ENCODE results near the gene GSG1L.

DNA sequence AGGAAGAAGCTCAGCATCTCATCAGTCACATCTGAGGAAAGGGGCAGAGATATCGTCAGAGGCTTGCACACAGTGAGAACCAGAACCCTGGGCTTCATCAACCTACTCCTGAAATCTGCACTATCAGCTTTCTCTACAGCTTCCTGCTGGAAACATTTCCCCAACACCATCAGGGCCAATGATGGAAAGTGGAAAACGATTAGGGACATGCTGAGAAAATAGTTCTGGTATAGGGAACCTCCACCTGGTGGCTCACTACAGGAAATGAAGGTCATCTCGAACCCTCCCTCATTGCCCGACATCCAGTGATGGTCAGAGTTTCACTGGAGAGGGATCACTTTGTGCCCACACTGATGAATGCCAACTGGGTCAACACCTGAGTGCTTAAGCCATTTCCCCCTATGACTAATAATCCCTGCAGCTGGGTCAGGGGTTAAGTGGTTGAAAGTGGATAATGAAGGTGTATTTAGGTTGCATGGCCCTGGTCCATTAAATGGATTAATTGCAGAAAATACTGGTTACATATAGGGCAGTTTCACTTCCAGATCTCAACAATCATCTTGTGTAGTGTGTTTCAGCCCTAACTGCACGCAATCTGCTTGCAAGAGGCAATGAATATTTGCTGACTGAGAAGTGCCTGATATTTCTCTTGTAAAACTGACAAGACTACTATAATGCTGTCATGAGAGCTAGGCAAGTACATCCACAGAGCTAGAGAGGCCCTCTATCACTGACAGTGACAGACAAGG is 43.1 kb upstream of the GSG1L start:
- TF ChIP-seq ETV6 (CRISPR knock-in tag; conservative IDR thresholded peaks at IDR 0.05) = no peak
- TF ChIP-seq ZNF598 (CRISPR knock-in tag; IDR thresholded peaks at IDR 0.05; ENCODE audit: borderline replicate concordance) = no peak
- TF ChIP-seq ZNF33A (CRISPR knock-in tag; IDR thresholded peaks at IDR 0.05; ENCODE audit: borderline replicate concordance) = no peak
- no peak for TF ChIP-seq ZFP36 (IDR thresholded peaks at IDR 0.05; ENCODE audit: borderline replicate concordance, low read depth, low read length, partially characterized antibody)
- no peak for TF ChIP-seq POLR2A (IDR thresholded peaks at IDR 0.05; ENCODE audit: insufficient read depth in 1 of 2, low read depth in 2 of 2, low read length in 2 of 2)
- TF ChIP-seq ZFP1 (CRISPR knock-in tag; IDR thresholded peaks at IDR 0.05) = no peak

All from HepG2 (cell line).